SK-N-MC (cell line): ENCODE data around the gene DSC1.

Experiments
- EZH2 ChIP-seq: fragments of 200-600 bp; sonication (generic); IDR thresholded peaks from one replicate; pipeline ENCODE4 v1.6.1; 2017; ENCODE audit warnings: antibody characterized with exemption
- FOXP2 ChIP-seq: optimal IDR thresholded peaks from 2 replicates; pipeline ENCODE3; 2011; ENCODE audit warnings: mild to moderate bottlenecking, moderate library complexity; ENCODE audit not compliant: insufficient read depth; ENCODE audit errors: extremely low read length, control extremely low read depth
- POLR2AphosphoS5 ChIP-seq: IDR thresholded peaks from 2 replicates; pipeline ENCODE4 v1.6.1; 2012; ENCODE audit warnings: mild to moderate bottlenecking, low read depth, low read length, borderline replicate concordance

- TF ChIP-seq EZH2: no peak
- no peak for TF ChIP-seq FOXP2
- TF ChIP-seq POLR2AphosphoS5: no peak
Observed at GRCh38 chr18:31146809-31147208, 15.8 kb downstream of the DSC1 start.
